ENCODE data around the gene RANBP10. TPM values are rescaled to one million over a fixed set of nuclear protein-coding genes. Genes with fewer than 3 reads are reported as not detected.

The RANBP10 gene
- total RNA-seq, 1 donor: 8.6 TPM

DNA sequence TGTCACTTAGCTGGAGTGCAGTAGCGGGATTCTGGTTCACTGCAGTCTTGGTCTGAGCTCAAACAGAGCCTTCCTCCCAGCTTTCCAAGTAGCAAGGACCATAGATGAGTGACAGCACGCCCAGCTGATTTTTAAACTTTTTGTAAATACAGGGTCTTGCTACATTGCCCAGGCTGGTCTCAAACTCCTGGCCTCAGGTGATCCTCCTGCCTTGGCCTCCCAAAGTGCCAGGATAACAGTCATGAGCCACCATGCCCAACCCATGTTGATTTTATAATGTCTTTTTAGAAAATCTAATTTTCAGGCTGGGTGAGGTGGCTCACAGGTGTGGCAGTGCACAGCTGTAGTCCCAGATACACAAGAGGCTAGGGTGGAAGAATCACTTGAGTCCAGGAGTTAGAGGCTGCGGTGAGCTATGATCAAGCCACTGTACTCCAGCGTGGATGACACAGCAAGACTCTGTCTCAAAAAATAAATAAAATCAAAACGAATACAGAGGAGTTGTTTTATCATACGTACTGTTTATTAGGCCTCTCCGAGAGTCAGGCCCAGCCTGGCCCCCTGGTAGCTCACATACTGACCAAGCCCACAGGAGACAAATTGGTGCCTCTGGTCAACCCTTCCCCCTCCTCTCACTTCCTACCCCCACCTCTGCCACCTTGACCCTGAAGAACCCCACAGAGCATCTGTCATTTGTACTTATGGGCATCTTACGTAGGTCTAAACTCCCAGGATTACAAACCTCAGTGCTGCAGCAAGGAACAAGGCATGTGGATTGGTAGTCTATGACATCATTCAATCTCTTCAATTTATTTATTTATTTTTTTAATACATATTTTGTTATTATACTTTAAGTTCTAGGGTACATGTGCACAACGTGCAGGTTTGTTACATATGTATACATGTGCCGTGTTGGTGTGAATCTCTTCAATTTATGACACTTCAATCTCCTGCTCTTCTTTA lies 126.1 kb downstream of the RANBP10 start:
- TF ChIP-seq, protein P1, sequence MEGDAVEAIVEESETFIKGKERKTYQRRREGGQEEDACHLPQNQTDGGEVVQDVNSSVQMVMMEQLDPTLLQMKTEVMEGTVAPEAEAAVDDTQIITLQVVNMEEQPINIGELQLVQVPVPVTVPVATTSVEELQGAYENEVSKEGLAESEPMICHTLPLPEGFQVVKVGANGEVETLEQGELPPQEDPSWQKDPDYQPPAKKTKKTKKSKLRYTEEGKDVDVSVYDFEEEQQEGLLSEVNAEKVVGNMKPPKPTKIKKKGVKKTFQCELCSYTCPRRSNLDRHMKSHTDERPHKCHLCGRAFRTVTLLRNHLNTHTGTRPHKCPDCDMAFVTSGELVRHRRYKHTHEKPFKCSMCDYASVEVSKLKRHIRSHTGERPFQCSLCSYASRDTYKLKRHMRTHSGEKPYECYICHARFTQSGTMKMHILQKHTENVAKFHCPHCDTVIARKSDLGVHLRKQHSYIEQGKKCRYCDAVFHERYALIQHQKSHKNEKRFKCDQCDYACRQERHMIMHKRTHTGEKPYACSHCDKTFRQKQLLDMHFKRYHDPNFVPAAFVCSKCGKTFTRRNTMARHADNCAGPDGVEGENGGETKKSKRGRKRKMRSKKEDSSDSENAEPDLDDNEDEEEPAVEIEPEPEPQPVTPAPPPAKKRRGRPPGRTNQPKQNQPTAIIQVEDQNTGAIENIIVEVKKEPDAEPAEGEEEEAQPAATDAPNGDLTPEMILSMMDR (IDR thresholded peaks at IDR 0.05; ENCODE audit: insufficient read depth, low read depth, low read length): no peak
- no peak for DNase-seq (ENCODE audit: low read depth)

DNA sequence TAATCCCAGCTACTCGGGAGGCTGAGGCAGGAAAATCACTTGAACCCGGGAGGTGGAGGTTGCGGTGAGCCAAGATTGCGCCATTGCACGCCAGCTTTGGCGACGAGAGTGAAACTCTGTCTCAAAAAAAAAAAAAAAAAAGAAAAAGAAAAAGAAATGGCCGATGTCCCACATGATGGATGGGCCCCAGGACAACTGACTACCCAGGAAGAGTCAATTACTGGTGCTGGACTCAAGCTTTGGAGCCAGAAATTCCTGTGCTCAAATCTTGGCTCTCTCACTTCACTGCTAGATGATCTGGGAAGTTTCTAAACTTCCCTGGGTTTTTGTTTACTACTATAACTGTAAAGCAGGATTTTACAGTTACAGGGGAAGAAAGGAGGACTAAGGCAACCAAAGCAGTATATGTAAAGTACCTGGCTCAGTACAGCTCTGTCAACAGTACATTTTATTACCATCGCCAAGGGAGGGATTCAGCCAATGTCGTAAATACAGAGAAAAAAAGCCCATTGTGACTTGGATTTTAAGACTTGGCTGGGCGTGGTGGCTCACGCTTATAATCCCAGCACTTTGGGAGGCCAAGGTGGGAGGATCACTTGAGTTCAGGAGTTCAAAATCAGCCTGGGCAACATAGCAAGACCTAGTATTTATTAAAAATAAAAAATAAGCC lies 127.9 kb downstream of the RANBP10 start:
- DNase-seq (ENCODE audit: low read depth): no peak
- TF ChIP-seq, protein P1 (IDR thresholded peaks at IDR 0.05; ENCODE audit: insufficient read depth, low read depth, low read length): no peak
- no peak overlapping the region for H3K4me3 ChIP-seq (ENCODE audit: low read depth, low read length)

More for the DNA sequence above, 126.1 kb downstream of the RANBP10 start:
- H3K4me3 ChIP-seq (ENCODE audit: low read depth, low read length): no peak overlapping the region

DNA sequence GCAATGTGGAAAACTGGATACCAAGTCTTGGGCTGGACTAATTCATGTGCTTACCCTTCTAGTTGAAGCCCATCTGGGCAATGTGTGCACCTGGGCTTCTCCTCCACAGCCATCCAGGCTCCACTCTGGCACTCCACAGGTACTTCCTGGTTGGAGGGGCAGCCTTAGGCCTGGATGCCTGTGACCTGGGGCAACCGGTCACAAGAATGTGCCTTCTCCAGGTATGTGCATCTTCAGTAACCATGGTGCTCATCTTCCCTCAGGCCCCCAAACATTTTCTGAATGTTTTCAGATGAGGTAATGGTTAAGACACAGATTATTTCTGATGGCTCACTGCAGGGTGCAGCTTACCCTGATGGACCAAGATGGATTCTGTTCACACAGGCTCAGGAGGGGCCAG lies 128.6 kb downstream of the RANBP10 start:
- DNase-seq (ENCODE audit: low read depth): no peak
- H3K4me3 ChIP-seq (ENCODE audit: low read depth, low read length): no peak overlapping the region
- TF ChIP-seq, protein P1 (IDR thresholded peaks at IDR 0.05; ENCODE audit: insufficient read depth, low read depth, low read length): no peak

DNA sequence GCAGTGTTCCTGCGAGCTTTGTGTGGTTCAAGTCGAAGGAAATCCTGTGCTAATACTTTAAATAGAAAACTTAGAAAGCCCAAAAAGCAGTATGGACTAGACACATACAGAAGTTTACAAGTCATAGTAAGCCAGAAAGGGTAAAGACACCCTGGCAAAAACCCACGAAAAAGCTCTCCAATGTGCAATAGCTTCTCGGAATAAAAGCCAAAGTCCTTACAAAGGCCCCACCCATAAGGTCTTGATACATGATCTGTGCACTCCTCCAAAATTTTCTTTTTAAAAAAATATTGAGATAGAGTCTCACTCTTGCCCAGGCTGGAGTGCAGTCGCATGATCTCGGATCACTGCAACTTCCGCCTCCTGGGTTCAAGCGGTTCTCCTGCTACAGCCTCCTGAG lies 129.4 kb downstream of the RANBP10 start:
- H3K4me3 ChIP-seq (ENCODE audit: low read depth, low read length): no peak overlapping the region
- no peak for DNase-seq (ENCODE audit: low read depth)
- TF ChIP-seq, protein P1 (IDR thresholded peaks at IDR 0.05; ENCODE audit: insufficient read depth, low read depth, low read length): no peak

DNA sequence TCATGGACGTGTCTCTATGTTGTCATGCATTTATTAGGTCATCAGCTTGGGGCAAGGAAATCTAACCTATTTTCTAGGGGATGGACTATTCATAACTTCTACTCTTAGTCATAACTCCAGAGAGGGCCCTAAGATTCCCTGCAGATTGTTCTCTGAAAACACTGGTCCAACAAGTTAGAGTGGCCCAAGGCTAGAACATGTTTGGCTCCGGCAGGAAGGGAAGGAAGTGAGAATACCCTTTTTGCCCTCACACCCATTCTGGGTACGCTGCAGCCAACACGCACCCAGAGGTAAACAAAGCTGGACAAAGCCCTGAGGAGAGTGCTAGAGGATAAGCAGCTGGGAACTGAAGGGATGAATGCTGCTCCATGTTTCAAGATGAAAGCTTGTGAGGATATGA lies 129.8 kb downstream of the RANBP10 start:
- DNase-seq (ENCODE audit: low read depth): no peak
- no peak overlapping the region for H3K4me3 ChIP-seq (ENCODE audit: low read depth, low read length)
- TF ChIP-seq, protein P1 (IDR thresholded peaks at IDR 0.05; ENCODE audit: insufficient read depth, low read depth, low read length): no peak

DNA sequence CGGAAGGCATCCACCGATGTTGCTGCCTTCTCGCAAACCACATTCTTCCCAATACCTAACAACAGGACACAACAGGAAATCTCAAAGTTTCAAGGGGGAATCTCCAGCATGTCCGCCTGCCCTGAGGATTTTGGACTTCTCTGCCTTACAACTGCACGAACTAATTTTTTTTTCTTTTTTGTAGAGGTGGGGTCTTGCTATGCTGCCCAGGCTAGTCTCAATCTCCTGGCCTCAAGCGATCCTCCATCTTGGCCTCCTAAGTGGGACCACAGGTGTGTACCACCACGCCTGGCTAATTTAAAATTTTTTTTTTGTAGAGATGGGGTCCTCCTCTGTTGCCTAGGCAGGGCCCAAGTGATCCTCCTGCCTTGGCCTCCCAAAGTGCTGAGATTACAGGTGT lies 130.4 kb downstream of the RANBP10 start:
- H3K4me3 ChIP-seq (ENCODE audit: low read depth, low read length): no peak overlapping the region
- no peak for DNase-seq (ENCODE audit: low read depth)
- TF ChIP-seq, protein P1 (IDR thresholded peaks at IDR 0.05; ENCODE audit: insufficient read depth, low read depth, low read length): no peak
